Breast epithelium (tissue), 4 donors: ENCODE measurements around the gene PILRB. TPM values are rescaled to one million over a fixed set of nuclear protein-coding genes. Genes with fewer than 3 reads are reported as not detected.
A peak's percentile ranks its signal among the peaks of the same experiment; 100 is the strongest.

Experiments
- DNase-seq, 2 donors: peaks; one replicate each; pipeline ENCODE4 v3.0.0-alpha.2; 2019; ENCODE audit warnings: low spot score in 2 of 2
- H3K27ac ChIP-seq, 2 donors: fragments of 200-600 bp; sonication (generic) in 1 of 2; one replicate each; pipeline ENCODE4 v1.5.1; 2016 to 2019; ENCODE audit warnings: mild to moderate bottlenecking in 1 of 2
- H3K27me3 ChIP-seq, 2 donors: fragments of 200-600 bp; sonication (generic) in 1 of 2; one replicate each; pipeline versions ENCODE4 v1.5.1 to v1.6.0; 2017 to 2019; ENCODE audit warnings: control low read depth in 1 of 2, mild to moderate bottlenecking in 1 of 2
- H3K36me3 ChIP-seq: fragments of 200-600 bp; one replicate; pipeline ENCODE4 v1.5.1; 2019
- H3K4me1 ChIP-seq, 2 donors: fragments of 200-600 bp; sonication (generic); one replicate each; pipeline ENCODE4 v1.5.1; 2016 to 2019; ENCODE audit warnings: control low read depth in 1 of 2
- H3K4me3 ChIP-seq, 3 donors: fragments of 200-600 bp; sonication (generic); 1 replicate in 2 of 3; 2 replicates in 1 of 3; pipeline ENCODE4 v1.5.1; 2016 to 2019; ENCODE audit warnings: mild to moderate bottlenecking in 3 of 3, moderate library complexity in 2 of 3
- H3K9me3 ChIP-seq, 2 donors: fragments of 200-600 bp; sonication (generic) in 1 of 2; one replicate each; pipeline ENCODE4 v1.5.1; 2016 to 2019; ENCODE audit warnings: control low read depth in 1 of 2
- CTCF ChIP-seq, 3 donors: fragments of 450-650 bp; IDR thresholded peaks; one replicate each; pipeline ENCODE4 v1.5.1; 2016 to 2017; ENCODE audit warnings: antibody characterized with exemption in 3 of 3, mild to moderate bottlenecking in 3 of 3, moderate library complexity in 3 of 3
- POLR2A ChIP-seq: fragments of 450-650 bp; IDR thresholded peaks from one replicate; pipeline ENCODE4 v1.6.1; 2016; ENCODE audit warnings: antibody characterized with exemption, mild to moderate bottlenecking, moderate library complexity
- POLR2AphosphoS5 ChIP-seq, 3 donors: sonication (generic); formaldehyde crosslinking; IDR thresholded peaks; one replicate each; pipeline ENCODE4 v1.6.1; 2017; ENCODE audit warnings: antibody characterized with exemption in 3 of 3
- intact Hi-C: fragments of 100-400 bp; cut with DNase I; formaldehyde crosslinking; loops from one replicate; pipeline ENCODE4 v1.15.1; 2023; ENCODE audit warnings: low total_unique reads
- total RNA-seq, 3 donors: library from RNA; depleted of rRNA; stranded (reverse); fragments of >200 nt; gene quantifications; one replicate each; pipeline ENCODE4 v1.1.0, GENCODE V29; 2016

Gene PILRB
- total RNA-seq, 3 donors from 2014 or later, result 33.8 to 100.0 (median 75.4) TPM

- H3K27ac ChIP-seq, result peak overlapping the region in 1 of 2 donors; percentile 7
- no peaks in the 10 kb centered on the region for H3K27me3 ChIP-seq
- TF ChIP-seq POLR2A (no peak), CTCF (IDR thresholded peaks at IDR 0.05) (no peak), POLR2AphosphoS5 (IDR thresholded peaks at IDR 0.05) (no peak)
- no peak for DNase-seq
- intact Hi-C loops, result no loop called here
- H3K9me3 ChIP-seq, result no peaks in the 10 kb centered on the region
- no peak overlapping the region for H3K4me3 ChIP-seq
- H3K36me3 ChIP-seq, result no peaks in the 10 kb centered on the region
- H3K4me1 ChIP-seq, result no peaks in the 10 kb centered on the region
Observed at GRCh38 chr7:100366411-100367250, 8.7 kb downstream of the PILRB start.

GRCh38 chr7:100367251-100367620, 9.3 kb downstream of the PILRB start:
- intact Hi-C loops, result no loop called here
- Histone ChIP-seq H3K27me3 (no peaks in the 10 kb centered on the region), H3K9me3 (no peaks in the 10 kb centered on the region), H3K4me3 (no peak overlapping the region), H3K27ac (no peak overlapping the region), H3K4me1 (no peaks in the 10 kb centered on the region), H3K36me3 (no peaks in the 10 kb centered on the region)
- no peak for DNase-seq
- TF ChIP-seq POLR2A, result no peak
- no peak for TF ChIP-seq CTCF (IDR thresholded peaks at IDR 0.05)
- TF ChIP-seq POLR2AphosphoS5 (IDR thresholded peaks at IDR 0.05), result no peak

GRCh38 chr7:100367676-100368613, 10.0 kb downstream of the PILRB start:
- TF ChIP-seq POLR2A (no peak), POLR2AphosphoS5 (IDR thresholded peaks at IDR 0.05) (no peak), CTCF (IDR thresholded peaks at IDR 0.05) (no peak)
- H3K36me3 ChIP-seq, result no peaks in the 10 kb centered on the region
- no peaks in the 10 kb centered on the region for H3K4me1 ChIP-seq
- H3K27me3 ChIP-seq, result no peaks in the 10 kb centered on the region
- H3K4me3 ChIP-seq, result no peak overlapping the region
- no peaks in the 10 kb centered on the region for H3K9me3 ChIP-seq
- no peak for DNase-seq
- no peak overlapping the region for H3K27ac ChIP-seq
- intact Hi-C loops, result no loop called here

- Histone ChIP-seq H3K27ac (no peak overlapping the region), H3K36me3 (no peaks in the 10 kb centered on the region), H3K4me3 (no peak overlapping the region), H3K9me3 (no peaks in the 10 kb centered on the region), H3K27me3 (no peaks in the 10 kb centered on the region), H3K4me1 (no peaks in the 10 kb centered on the region)
- no peak for DNase-seq
- intact Hi-C loops, result no loop called here
- TF ChIP-seq CTCF (IDR thresholded peaks at IDR 0.05) (no peak), POLR2AphosphoS5 (IDR thresholded peaks at IDR 0.05) (peak in 1 of 3 donors; percentile 38), POLR2A (no peak)
Observed at GRCh38 chr7:100369105-100369504, 11.2 kb downstream of the PILRB start.

GRCh38 chr7:100370303-100370702, 12.4 kb downstream of the PILRB start:
- no peaks in the 10 kb centered on the region for H3K9me3 ChIP-seq
- no peaks in the 10 kb centered on the region for H3K27me3 ChIP-seq
- intact Hi-C loops, result no loop called here
- DNase-seq, result no peak
- TF ChIP-seq POLR2AphosphoS5 (IDR thresholded peaks at IDR 0.05) (no peak), CTCF (IDR thresholded peaks at IDR 0.05) (no peak), POLR2A (no peak)
- H3K27ac ChIP-seq, result no peak overlapping the region
- no peaks in the 10 kb centered on the region for H3K36me3 ChIP-seq
- no peaks in the 10 kb centered on the region for H3K4me1 ChIP-seq
- H3K4me3 ChIP-seq, result no peak overlapping the region
